Measurements from ENCODE around the gene TSPAN9.

DNA sequence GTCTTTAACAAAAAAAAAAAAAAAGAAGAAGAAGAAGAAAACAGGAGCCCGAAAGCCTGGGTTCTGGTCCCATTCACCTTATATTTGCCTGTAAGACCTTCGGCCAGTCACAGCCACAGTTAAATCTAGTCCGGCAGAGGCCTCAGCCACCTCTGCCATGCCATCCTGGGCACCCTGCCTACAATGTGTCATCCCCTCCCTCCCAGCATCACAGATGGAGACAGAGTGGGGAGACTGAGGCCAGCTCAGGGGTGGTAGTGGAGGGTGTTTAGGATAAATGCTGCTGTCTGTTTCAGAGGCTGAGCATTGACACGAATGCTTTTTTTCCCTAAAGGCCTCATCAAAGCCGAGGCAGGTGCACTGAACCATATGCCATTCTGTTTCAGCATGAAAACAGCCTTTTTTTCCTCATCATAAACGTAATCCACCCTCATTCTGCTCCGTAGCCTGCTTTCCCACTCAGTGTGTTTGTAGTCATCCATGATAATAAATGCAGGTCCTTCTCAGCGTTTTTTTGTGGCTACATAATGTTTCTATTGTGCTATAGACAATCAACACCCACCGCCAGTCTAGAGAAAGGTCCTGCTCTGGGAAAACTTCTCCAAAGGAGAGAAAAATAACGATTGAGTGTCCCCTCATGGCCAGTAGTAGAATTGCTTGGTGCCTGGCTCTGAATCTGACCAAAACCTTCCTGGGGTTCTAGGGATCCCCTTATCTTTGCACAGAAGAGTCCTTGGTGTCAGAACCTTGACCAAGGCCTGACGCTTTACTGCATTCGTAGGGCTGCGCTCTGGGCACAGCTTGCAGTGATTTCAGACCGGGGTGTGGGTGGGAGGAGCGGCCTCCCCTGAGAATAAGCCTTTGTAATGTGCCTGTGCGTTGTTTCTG, 41.1 kb upstream of the TSPAN9 start:
- no peak for TF ChIP-seq EZH2 (IDR thresholded peaks at IDR 0.05; ENCODE audit: borderline replicate concordance, control insufficient read depth, low read depth, low read length)
- TF ChIP-seq KDM1A (IDR thresholded peaks at IDR 0.05; ENCODE audit: borderline replicate concordance): no peak
- TF ChIP-seq, protein P1, sequence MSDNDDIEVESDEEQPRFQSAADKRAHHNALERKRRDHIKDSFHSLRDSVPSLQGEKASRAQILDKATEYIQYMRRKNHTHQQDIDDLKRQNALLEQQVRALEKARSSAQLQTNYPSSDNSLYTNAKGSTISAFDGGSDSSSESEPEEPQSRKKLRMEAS (IDR thresholded peaks at IDR 0.05; ENCODE audit: low read depth, low read length): no peak
- TF ChIP-seq POLR2A (IDR thresholded peaks at IDR 0.05; ENCODE audit: low read depth, low read length): no peak
- TF ChIP-seq ASH2L (IDR thresholded peaks at IDR 0.05; ENCODE audit: borderline replicate concordance, low read depth): no peak
- TF ChIP-seq EGR1 (IDR thresholded peaks at IDR 0.05; ENCODE audit: borderline replicate concordance in 1 of 2, low read depth in 2 of 2, low read length in 2 of 2): no peak
